ENCODE data around the gene GHDC. TPM values are rescaled to one million over a fixed set of nuclear protein-coding genes. Genes with fewer than 3 reads are reported as not detected.

Gene GHDC
- total RNA-seq, 1 donor from 2014 or later: 28.6 TPM

DNA sequence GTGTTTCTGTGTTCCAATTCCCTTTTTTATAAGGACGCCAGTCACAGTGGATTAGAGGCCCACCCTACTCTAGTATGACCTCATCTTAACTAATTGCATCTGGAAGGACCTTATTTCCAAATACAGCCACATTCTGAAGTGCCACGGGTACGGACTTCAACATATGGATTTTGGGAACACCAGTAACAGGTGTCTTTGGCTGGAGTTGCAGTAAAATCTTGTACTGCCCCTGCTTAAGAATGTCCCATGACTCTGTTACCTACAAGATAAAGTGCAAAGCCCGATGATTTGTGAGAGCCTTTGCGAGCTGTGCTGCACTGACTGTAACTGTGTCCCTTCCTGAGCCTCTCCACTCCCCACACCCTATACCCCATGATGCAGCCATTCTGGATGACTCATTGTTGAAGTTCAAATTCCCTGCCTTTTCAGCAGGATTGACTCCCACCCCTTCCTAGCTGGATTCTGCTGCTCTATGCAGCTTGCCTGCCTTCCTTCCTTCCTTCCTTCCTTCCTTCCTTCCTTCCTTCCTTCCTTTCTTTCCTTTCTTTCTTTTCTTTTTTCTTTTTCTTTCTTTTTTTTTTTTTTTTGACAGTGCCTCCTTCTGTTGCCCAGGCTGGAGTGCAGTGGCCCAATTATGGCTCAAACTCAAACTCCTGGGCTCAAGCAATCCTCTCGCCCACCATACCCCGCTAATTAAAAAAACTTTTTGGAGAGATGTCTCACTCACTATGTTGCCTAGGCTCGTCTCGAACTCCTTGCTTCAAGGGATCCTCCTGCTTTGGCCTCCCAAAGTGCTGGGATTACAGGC is 11.2 kb downstream of the GHDC start:
- peak; percentile 59 for DNase-seq

DNA sequence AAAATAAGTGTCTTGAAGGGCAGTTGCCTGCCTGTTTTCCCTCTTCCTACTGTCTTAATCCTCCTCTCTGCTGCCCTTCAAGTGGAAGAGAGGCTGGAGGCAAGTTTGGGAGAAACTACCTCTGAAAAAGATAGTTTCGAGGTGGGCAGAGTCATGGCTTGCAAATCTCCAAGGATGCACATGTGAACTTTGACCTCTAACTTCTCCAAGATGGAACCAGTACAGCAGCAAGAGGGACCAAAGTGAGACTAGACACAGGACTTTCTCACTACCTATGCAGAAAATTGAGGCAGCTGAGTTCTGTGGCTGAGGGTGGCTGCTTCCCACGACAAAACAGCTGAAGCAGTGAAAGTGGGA is 12.5 kb downstream of the GHDC start:
- no peak for DNase-seq

DNA sequence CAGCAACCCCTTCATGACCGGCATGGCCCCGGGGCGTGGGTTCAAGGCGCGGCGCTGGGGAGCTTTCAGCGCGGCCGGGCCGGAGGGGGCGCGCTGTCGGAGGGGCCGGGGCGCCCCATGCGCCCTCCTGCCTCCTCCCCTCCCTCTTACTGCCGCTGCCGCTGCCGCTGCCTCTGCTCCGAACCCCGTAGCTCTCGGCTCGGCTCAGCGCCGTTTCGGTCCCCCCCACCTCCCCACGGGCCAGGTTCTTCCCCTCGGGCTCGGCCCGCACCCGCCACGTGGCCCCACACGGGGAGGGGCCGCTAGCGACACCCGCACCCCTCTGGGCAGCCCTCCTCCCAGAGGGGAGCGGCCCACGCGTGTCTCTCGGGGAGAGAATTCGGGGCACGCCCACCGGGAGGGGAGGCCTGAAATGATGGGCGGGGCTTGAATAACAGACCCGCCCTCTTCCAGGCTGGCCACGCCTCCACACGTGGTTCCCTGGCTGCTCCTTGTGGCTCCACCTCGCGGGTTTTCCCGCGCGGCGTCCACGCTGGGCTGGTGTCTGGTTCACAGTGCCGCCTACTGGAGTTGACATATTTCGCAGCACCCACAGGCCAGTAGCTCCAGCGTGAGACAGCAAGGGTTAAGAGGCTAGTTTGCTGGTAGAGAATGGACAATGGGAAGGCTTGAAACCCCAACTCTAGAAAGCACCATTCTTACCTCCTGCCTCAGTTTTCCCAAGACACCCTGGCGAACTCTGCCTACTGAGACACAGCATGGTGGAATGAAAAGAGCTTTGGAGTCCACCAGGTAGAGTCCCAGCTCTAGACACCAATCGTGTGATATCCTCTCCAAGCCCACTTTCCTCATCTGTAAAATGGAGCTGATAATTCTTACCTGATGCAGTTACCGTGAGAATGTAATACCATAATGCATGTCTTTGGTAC is 13.1 kb downstream of the GHDC start, which contains the start of gene KCNH4:
TSS of gene KCNH4 (minus strand) at position 221 of the 929 bp plus-strand sequence. CDS start at position 24, 197 bp downstream.
- DNase-seq: peak; percentile 88

DNA sequence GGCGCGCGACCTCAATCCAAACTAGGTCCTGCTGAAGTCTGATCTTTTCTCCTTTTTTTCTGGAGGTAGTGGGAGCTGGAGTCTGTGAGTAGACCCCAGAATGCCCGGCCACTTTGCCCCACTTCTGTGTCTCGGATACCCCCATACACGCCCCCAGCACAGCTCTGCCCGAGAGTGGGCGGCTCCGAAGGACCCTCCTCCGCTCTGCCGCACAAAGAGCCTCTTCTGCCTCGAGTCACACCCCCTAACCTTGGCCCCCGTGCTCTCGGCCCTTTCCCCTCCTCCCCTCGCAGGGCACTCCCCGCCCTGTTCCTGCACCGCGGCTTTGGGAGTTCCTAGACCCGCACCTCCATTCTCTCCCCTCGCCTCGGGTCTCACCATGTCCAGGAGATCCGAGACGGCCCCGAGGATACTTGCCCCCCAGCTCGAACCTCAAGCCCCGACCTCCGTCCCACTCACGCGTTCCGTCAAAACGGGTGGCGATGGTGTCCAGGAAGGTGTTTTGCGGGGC is 13.8 kb downstream of the GHDC start:
- no peak for DNase-seq

DNA sequence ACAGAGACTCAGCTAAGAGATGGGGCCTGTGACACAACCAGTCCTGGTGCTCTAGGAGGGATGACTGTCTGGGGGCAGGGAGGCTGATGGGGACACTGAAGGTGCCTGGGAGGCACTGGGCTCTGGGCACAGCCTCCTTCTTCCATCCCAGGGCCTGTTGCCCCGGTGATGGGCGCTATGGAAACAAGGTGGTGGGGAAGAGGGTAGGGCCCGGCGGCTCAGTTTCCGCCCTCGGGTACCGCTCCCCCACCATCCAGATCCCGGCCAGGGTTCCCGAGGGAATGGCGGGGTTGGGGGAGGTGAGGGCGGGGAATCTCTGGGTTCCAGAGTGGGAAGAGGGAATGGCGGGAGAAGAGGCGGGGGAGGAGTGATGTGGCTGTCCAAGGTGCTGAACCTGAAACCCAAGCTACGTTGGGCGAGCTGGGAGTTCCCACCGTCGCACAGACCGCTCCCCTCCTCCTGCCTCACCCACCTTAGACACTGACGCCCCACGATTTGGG is 14.3 kb downstream of the GHDC start:
- peak; percentile 62 for DNase-seq

DNA sequence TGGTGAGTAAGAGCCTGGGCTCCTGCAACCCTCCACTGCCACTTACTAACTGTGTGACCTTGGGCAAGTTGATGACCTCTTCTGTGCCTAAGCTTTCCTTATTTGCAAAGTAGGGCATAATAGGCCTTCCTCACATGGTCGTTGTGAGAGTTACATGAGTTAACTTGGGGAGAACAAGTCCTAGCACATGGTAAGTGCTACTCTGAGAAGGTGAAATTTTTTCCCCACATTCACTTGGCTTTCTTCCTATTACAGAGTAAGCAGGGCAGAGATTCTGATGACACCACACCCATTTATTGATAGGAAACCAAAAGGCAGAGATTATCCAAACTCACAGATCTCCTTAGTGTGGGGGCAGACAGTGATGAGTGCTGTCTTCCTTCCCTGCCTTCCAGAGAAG is 15.0 kb downstream of the GHDC start:
- DNase-seq: no peak

DNA sequence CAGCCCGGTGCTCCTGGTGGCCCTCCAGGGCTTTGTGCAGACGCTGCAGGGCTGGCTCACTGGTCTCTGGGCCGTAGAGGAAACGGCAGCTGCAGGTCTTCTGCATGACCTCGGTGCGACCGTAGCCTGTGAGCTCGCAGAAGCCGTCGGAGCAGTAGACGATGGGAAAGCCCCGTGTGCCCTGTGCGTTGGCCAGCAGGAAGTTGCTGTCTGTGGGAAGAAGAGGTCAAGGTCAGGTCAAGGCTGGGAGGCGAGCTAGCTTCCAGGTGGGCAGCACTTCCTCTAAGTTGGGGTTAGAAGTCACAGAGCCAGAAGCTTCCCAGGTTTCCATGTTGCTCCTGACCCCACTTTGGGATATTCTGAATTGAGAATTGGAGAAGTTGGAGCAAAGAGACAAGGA is 15.5 kb downstream of the GHDC start:
- DNase-seq: peak; percentile 39

DNA sequence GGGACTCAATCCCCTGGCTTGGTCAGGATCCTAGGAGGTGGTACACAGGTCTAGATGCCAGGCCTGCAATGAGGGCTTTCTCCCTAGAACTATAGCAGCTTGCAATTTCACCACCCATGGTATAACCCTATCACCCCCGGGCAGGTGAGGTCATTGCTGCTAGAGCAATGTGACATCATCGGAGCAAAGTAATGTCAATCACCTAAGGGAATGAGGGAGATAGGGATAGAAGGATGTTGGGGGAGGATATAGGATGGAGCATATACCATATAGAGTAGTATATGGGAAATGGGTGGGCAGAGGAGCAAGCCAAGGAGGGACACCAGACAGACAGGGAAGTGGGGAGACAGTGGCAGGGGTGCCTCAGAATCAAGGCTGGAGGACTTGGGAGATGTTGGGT is 16.6 kb downstream of the GHDC start:
- no peak for DNase-seq

DNA sequence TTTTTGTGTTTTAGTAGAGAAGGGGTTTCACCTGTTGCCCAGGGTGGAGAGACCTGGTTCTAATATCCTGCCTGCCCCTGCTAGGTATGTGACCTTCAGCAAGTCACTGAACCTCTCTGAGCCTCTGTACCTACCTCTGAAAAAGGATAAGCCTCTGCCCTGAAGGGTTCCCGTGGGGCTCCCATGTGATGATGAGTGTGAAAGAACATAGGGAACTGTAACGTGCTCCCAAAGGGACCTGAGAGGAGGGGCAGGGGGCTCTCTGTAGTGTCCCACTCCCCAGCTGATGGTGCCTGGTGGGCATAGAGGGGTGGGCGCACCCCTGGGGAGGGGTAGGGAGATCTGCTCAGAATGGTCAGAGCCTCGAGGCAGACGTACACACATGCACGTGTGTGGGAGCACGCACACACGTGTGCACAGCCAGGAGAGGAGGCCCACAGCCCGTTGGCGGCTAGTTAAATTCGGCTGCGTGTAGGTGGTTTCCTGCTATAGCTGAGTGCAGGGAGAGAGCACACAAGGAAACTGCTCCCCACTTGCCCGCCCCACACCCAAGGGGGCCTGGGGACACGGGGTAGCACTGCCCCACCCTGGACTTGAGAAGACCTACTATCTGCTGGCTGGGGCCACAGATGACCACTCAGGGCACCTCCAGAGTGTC is 20.0 kb downstream of the GHDC start:
- DNase-seq: no peak

DNA sequence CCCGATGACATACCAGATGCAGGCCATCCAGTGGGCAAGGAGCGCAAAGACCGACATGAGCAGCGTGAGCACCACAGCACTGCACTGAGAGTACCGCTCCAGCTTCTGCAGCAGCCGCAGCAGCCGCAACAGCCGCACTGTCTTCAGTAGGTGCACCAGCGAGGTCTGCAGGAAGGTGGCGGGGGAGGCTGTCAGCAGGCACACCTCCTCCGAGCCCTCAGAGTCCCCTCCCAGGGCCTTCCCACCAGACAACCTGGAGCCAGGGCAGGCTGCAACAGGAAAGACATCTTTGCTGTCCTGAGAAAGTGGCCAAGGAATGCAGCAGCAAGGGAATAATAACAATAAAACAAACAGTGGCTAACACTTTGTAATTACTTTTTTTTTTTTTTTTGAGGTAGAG is 22.5 kb downstream of the GHDC start:
- no peak for DNase-seq

DNA sequence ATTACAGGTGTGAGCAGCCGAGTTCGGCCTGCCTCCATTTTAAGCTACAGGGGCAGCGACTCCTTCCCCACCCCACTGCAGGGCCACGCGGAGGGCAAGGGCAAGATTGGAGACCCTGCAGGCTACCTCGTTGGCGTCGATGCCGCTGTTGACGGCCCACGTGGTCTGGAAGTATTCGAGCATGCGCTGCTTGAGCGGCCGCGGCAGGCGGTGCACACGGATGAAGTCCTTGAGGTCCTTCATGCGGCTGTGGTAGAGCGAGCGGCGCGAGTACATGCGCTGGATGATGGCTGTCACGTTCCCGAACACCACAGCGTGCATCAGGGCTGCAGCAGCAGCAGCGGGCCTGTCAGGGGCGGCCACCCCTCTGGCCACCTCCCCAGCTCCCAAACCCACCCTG is 24.9 kb downstream of the GHDC start:
- no peak for DNase-seq

DNA sequence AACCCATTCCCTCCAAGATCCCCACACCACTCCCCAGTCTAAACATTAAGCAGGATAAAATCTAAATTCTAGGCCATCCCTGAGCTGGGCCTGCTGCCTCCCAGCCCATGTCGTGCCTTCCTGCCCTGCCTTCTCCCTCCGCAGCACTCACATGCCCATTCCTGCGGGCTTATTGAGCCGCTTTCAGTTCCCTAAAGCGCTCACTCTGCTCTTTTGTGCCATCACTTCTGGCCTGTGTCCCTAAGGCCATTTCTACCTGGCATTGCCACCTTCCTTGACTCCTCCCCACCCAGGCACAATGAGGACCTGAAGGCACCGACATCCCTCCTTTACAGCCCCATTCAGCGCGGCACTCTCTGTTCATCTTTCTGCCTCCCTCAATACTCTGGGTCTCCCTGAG is 26.5 kb downstream of the GHDC start:
- DNase-seq: no peak

DNA sequence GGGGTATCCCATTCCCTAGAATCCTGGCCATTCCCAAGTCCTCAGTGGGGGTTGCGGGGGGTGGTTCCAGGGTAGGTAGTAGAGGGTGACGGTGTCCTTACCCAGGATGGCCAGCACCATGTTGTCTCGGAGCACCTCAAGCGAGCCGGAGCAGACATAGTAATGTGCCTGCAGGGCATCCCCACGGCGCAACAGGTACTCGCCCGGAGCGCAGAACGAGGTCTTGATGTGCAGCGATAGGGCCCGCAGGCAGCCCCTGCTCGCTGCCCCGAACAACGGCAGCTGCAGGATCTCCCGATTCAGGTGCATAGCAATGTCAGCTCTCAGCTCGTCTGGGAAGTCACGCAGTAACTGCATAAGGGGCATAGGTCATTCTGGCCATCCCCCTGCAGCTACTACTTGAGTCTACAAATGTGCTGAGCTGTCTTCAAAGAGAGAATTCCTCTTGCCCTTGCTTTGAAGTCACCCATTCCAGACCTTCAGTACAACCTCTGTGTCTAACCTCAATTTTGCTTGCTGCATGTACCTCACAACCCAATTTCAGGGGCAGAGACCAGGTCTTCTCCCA is 28.0 kb downstream of the GHDC start:
- DNase-seq: no peak

DNA sequence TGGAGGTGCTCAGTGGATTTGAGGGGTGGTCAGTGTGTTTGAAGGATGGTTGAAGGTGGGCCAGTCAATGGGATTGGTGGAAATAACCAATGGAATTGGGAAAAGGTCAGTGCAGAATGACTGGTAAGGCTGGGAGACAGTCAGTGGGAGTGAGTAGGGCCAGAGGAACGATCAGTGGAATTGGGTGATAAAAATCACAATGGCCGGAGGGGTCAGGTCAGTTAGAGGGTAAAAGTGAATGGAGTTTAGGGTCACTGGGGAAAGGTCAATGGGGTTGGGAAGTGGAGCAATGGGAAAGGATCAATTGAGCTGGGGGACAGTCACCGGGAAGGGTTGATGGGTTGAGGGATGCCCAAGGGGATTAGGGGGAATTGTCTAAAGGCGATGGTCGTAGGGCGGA is 28.5 kb downstream of the GHDC start:
- DNase-seq: no peak

DNA sequence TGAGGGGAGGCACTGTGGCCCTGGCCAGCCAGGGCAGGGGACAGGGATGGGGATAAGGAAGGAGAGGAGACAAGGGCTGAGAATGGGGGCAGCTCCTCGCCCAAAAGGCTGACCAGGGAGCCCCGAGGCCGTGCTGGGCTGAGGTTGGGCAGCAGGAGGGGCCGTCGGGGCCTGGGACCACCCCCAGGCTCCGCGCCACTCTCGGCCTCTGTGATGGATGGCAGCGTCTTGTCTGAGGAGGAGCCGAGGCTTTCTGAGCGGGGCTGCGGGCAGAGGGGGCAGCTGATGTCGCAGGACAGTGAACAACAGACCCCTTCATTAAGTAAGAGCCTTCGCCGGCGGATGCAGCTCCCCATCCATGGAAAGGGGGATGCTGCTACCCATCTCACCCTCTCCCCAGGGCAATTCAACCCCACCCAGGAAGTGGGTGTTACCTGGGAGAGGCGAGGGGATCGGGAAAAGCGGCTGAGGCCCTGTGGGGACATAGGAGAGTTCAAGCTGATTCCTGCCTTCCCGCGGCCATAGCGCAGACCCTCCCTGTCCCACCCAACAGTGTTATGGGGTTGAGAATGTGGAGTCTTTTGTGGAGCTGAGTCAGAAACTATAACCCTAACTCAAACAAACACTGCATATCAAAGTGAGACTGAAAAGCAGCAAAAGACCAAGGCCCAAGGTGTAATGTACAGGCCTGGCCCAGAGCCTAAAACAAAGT is 30.4 kb downstream of the GHDC start:
- DNase-seq: no peak

DNA sequence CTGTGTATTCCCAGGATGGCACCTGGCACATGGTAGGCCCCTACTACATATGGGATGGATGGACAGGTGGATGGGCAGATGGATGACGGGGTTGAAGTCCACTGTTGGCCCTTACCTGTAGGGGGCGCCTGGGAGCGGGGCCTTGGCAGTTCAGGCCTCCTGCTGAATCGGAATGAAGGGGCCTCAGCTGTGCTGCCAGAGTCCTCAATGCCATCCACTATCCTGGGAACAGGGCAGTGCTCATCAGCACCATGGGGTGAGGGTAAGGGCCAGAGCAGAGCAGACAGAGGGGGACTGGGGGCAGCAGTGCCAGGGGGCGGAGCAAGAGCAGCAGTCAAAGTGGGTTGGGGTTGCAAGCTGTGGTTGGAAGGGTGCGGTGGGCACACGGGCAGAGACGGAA is 31.2 kb downstream of the GHDC start:
- peak; percentile 40 for DNase-seq

DNA sequence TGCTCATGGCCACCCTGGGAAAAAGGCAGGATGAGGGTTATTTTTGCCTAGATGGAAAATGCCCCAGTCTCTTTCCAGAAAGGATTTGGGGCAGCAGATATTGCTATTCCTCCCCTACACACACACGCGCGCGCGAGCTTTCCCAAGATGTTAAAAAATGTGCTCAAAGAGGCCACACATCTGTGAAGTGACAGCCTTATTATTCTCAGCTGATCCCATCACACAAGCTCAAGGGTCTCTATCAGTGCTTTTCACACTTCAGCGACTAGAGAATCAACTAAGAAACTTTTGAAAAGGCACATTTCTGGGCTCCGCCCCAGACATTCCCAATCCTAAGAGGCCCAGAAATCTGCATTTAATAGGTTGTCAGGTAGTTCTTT is 33.8 kb downstream of the GHDC start:
- no peak for DNase-seq

DNA sequence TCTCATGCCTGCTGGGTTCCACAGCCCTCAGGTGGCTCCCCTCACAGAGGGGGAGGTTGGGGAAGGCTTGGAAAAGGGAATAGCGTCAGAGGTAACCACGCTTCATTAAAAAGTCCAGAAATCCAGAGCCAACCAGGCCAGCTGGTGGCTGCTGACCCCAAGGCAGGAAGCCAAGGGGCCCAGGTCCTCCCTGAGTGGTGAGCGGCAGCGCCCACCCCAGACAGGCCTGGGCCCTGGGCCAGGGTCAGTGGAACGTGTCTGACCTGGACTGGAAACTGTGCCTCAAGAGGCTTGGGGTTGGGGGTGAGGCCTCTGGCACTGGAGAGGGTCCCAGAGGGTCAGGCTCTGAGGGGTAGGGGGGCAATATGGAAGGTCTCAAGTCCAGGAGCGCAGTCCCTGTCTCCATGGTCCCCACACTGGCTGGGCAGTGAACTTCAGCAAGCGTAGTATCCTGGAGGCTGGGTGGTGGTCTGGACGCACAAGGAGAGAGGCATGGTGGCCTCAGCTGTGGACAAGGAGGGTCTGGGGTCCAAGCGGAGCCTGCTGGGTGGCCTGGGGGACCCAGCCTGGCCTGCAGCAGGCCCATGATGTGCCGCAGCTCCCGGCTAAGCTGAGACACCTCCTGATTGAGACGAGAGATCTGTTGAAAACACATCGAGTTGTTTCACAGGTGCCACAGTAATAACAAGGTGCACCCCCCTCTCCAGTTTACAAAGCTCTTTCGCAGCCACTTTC is 34.3 kb downstream of the GHDC start:
- no peak for DNase-seq

DNA sequence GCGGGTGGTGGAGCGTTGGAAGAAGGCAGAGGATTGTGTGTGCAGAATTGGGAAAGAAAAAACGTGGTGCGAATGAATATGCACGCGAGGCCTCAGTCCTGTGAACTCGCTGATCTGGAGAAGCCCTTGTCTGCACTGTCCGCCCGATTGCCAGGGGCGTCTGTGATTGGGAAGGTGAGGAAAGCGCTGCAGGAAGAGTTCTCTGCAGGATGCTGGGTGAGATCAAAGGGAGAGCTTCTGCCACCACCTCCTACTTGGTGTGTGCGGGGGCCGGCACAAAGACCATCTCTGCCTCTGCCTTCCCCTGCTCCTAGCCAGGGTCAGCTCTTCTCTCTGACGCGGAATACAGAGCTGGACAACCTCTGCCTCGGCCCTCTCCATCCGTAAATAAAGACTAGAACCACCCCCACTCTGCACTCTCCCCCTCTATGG is 38.7 kb downstream of the GHDC start:
- DNase-seq: no peak

DNA sequence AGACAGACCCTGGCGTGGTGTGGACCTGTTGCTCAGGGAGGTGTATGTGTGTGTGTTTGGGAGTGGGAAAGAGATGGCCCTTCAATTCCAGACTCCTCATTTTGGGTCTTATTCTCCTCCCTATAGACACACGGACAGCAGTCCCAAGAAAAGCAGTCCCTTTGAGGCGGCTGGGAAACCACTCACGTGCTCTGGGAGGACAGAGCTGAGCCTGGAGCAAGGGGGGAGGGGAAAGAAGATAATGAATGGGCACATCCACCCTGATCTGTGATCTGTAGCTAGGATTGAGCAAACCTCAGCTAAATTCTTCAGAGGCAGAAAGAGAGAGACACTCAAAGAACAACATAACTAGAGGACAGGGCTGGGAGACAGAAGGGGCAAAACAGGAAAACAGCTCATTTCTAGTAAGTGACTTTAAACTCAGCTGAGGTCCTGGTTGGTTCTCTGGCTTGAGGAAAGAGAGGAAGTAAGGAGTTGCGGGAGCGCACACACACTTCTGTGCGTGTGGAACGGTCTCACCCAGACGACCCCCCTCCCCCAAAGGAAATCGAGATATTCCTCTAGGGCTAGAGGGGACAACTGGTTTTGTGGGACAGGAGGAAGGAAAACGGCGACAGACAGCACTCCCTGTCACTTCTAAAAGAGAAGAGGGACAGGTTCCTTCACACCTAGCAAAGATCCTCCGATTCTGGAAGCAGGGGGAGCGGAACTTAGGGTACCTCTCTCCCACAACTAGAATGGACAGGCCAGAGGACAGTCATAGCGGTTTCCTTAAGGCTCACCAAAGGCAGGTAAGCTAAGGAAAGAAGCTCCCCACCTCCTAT is 40.2 kb downstream of the GHDC start:
- peak; percentile 69 for DNase-seq

Data from dermis blood vessel endothelial cell (primary cell).